ENCODE measurements around the gene RALBP1.

- no peak for TF ChIP-seq CTCF (IDR thresholded peaks at IDR 0.05)
- no peak for TF ChIP-seq POLR2A (IDR thresholded peaks at IDR 0.05)
Measured at GRCh38 chr18:9436206-9436929, 38.9 kb upstream of the RALBP1 start.

All from adrenal gland (tissue), 5 donors.